T-helper 1 cell treated with Interleukin-12 subunit alpha and Interleukin-12 subunit beta and Interleukin-4 antibody, amounts not matched to agents 30 μg/mL and 1 μg/mL, for 36 hours (primary cell): ENCODE results near the gene VCPKMT.

Experiments
- H3K27ac Mint-ChIP-seq: one replicate; pipeline ENCODE4 v1.8.0; 2021; ENCODE audit warnings: mild to moderate bottlenecking, mixed read lengths
- H3K27me3 Mint-ChIP-seq: one replicate; pipeline ENCODE4 v1.8.0; 2021; ENCODE audit warnings: low read depth, mixed read lengths
- H3K36me3 Mint-ChIP-seq: one replicate; pipeline ENCODE4 v1.8.0; 2021; ENCODE audit warnings: low read depth, mixed read lengths
- H3K4me1 Mint-ChIP-seq: one replicate; pipeline ENCODE4 v1.8.0; 2021; ENCODE audit warnings: low read depth, mixed read lengths
- H3K4me3 Mint-ChIP-seq: one replicate; pipeline ENCODE4 v1.8.0; 2021; ENCODE audit warnings: mild to moderate bottlenecking, moderate library complexity, mixed read lengths
- H3K9me3 Mint-ChIP-seq: one replicate; pipeline ENCODE4 v1.8.0; 2021; ENCODE audit warnings: mixed read lengths

The VCPKMT gene

DNA sequence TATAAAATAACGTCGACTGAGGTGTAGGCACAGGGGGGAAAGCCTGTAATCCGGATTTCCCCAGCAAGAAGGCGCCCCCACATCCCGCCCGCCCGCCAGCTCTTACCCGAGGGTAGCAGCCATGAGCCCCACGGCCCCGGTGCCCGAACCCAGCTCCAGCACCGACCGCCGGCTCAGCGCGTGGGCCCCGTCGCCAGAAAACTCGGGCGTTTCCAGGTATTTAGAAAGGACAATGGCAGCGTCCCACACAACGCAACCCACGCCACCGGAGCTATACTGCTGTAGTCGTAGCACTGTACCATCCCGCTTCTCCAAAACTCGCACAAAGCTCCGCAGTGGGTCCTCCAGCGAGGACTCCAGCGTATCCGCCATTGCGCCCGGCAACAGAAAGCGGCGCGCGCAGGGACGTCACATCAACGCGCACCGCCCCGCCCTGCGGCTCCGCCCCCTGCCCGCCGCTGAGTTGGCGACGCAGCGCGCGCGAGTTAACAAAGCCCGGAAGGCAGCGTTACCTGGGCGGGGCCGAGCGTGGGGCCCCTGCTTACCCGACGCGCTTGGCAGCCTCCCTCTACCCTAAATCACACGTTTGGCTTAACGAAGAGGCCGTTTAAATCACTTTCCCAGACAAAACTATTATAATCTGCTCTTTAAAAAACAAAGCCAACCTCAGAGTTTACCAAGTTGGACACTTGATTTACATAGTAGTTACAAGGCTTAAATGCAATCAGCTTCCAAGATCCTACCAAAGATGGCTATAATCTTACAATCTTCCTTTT, at the start of gene VCPKMT:
VCPKMT (minus strand) TSS at position 392 of the 776 bp plus-strand sequence; CDS start at position 372, 20 bp downstream.
- Mint-ChIP-seq H3K36me3 (peaks cover 31% of the 10 kb centered on the region), H3K4me1 (peaks cover 18% of the 10 kb centered on the region), H3K4me3 (peak within 1 kb of the TSS; percentile 96), H3K9me3 (no peaks in the 10 kb centered on the region), H3K27me3 (no peaks in the 10 kb centered on the region), H3K27ac (peak within 1 kb of the TSS; percentile 97)

DNA sequence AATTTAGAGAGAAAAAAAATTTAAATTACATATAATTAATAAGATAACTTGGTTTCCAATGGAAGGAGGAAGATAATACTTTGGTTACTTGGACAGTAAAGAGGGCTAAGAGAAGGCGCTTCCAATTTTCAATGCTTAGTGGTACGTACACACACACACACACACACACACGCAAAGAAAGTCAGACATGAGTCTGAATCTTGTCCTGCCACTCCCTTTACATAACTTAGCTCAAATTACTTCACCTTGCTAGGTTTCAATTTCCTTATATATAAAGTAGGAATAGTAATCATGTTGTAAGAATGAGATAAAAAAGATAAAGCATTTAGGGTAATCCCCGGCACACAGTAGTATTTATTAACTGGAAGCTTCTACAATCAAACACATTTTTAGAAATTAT, 39.7 kb upstream of the VCPKMT start:
- H3K4me1 Mint-ChIP-seq: no peaks in the 10 kb centered on the region
- no peak overlapping the region for H3K27ac Mint-ChIP-seq
- H3K36me3 Mint-ChIP-seq: peaks cover 14% of the 10 kb centered on the region
- no peaks in the 10 kb centered on the region for H3K9me3 Mint-ChIP-seq
- no peaks in the 10 kb centered on the region for H3K27me3 Mint-ChIP-seq
- no peak overlapping the region for H3K4me3 Mint-ChIP-seq

DNA sequence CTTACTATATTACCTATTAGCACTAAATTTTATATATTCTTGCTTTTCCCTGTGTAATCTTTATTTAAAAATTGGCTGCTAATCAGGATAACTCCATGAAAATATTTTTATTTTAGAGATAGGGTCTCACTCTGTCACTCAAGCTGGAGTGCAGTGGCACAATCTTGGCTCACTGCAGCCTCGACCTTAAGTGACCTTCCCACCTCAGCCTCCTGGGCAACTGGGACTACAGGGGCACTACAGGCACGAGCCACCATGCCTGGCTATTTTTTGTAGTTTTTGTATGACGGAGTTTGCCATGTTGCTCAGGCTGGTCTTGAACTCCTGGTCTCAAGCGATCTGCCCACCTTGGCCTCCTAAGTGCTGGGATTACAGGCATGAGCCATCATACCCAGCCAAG, 32.4 kb upstream of the VCPKMT start:
- Mint-ChIP-seq H3K27ac (no peak overlapping the region), H3K4me3 (no peak overlapping the region), H3K27me3 (no peaks in the 10 kb centered on the region), H3K9me3 (no peaks in the 10 kb centered on the region), H3K36me3 (peaks cover 17% of the 10 kb centered on the region), H3K4me1 (no peaks in the 10 kb centered on the region)

DNA sequence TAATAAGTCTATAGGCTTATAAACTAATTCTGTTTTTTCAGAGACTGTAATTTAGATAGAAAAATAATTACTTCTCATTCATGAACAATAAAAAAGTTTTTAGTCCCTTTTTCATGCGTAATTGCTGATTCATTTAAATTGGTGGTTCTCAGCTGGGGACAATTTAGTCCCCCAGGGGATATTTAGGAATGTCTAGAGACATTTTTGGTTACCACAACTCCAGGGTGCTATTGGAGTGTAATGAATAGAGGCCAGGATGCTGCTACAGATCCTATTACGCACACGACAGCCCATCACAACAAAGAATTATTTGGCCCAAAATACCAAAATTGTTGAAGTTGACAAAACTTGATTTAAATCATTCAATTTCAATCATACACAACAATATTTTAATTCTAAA, 22.8 kb upstream of the VCPKMT start:
- Mint-ChIP-seq H3K9me3 (no peaks in the 10 kb centered on the region), H3K27me3 (no peaks in the 10 kb centered on the region), H3K4me1 (no peaks in the 10 kb centered on the region), H3K4me3 (no peak overlapping the region), H3K36me3 (peaks cover 2% of the 10 kb centered on the region), H3K27ac (no peak overlapping the region)

DNA sequence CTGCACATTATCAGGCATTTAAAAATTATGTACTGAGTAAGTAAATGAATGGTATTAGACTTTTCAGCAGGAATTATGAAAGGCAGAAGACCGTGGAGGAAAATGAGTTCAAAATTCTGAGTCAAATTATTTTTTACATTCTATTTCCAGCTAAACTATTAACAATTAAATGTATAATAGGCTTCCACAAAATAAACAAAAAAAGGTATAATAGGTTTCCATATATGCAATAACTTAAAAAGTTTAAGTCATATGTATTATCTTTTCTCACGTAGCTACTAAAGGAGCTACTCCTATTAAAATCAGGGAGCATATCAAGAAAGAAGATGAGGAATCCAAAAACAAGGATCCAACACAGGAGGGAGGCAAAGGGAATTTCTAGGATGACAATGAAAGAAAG, 11.4 kb upstream of the VCPKMT start:
- Mint-ChIP-seq H3K4me1 (peaks cover 8% of the 10 kb centered on the region), H3K27ac (no peak overlapping the region)

DNA sequence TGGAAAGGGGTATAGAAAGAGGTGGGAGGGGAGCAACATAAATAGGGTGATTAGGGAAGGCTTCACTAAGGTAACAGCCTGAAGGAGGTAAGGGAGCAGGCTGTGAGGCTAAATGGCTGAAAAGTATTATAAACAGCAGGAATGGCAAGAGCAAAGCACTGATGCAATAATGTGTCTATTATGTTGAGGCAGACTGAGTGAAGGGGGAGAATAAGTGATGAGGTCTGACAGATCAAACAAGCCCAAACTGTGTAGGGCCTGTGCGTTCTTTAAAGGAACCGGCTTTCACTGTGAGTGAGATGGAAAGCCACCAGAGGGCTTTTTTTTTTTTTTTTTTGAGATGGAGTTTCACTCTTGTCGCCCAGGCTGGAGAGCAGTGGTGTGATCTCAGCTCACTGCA, 6.7 kb upstream of the VCPKMT start:
- Mint-ChIP-seq H3K4me1 (peaks cover 9% of the 10 kb centered on the region), H3K36me3 (peaks cover 24% of the 10 kb centered on the region), H3K9me3 (no peaks in the 10 kb centered on the region), H3K27ac (no peak overlapping the region), H3K27me3 (no peaks in the 10 kb centered on the region), H3K4me3 (no peak overlapping the region)

More for the DNA sequence above, 11.4 kb upstream of the VCPKMT start:
- no peaks in the 10 kb centered on the region for H3K27me3 Mint-ChIP-seq
- peaks cover 29% of the 10 kb centered on the region for H3K36me3 Mint-ChIP-seq
- H3K4me3 Mint-ChIP-seq: no peak overlapping the region
- H3K9me3 Mint-ChIP-seq: no peaks in the 10 kb centered on the region

DNA sequence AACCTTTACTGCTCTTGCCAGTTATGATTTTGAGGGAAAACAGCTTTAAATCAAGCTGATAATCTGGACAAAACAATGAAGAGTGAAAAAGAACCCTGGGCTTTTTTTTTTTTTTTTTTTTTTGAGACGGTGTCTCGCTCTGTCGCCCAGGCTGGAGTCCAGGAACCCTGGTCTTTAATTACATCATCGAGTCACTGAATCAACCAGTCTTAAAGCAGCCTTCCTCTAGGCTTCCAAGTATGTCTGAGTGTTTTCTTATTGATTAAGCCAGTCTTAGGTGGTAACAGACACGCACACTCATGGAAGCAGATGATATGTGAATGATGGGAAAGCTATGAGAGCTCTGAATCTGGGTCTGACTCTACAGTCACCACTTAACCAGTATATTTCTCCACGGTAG, 5.9 kb upstream of the VCPKMT start:
- H3K9me3 Mint-ChIP-seq: no peaks in the 10 kb centered on the region
- peaks cover 23% of the 10 kb centered on the region for H3K36me3 Mint-ChIP-seq
- no peaks in the 10 kb centered on the region for H3K27me3 Mint-ChIP-seq
- no peak overlapping the region for H3K4me3 Mint-ChIP-seq
- H3K27ac Mint-ChIP-seq: no peak overlapping the region
- H3K4me1 Mint-ChIP-seq: peaks cover 9% of the 10 kb centered on the region

DNA sequence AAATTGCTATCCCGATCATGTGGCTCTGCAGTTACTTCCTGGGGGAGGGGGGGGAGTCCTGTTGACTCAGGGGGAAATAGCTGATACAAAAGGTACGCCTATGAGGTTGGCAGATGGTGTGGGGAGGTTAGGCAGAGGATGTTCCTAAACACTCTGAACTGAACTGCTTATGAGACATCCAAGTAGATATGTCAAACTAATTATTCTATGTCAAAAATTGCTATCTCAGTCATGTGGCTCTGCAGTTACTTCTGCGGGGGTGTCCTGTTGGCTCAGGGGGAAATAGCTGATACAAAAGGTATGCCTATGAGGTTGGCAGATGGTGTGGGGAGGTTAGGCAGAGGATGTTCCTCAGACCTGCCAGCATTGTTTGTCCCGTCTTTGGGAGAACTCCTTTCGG, 5.1 kb upstream of the VCPKMT start:
- Mint-ChIP-seq H3K4me1 (peaks cover 15% of the 10 kb centered on the region), H3K27me3 (no peaks in the 10 kb centered on the region), H3K27ac (no peak overlapping the region), H3K4me3 (no peak overlapping the region), H3K36me3 (peaks cover 22% of the 10 kb centered on the region), H3K9me3 (no peaks in the 10 kb centered on the region)

DNA sequence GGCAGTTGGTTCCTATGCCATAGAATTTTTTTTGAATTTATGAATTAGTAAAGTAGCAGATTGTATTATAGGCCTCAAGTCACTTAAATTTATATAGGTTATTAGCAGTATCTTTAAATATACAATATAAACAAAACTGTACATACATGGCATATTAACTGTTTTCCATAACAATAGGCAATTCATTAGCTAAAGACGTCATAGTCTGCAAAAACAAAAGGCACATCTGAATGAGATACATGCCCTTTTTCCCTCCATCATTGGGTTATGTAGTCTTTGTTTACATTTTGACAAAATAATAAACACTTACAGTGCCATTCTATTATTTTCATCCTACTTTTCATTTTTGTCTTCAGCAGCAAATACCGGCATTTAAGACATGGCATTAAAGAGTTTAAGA, 1.1 kb upstream of the VCPKMT start:
- H3K27me3 Mint-ChIP-seq: no peaks in the 10 kb centered on the region
- H3K36me3 Mint-ChIP-seq: peaks cover 25% of the 10 kb centered on the region
- H3K4me3 Mint-ChIP-seq: no peak overlapping the region
- no peak overlapping the region for H3K27ac Mint-ChIP-seq
- H3K9me3 Mint-ChIP-seq: no peaks in the 10 kb centered on the region
- peaks cover 17% of the 10 kb centered on the region for H3K4me1 Mint-ChIP-seq

DNA sequence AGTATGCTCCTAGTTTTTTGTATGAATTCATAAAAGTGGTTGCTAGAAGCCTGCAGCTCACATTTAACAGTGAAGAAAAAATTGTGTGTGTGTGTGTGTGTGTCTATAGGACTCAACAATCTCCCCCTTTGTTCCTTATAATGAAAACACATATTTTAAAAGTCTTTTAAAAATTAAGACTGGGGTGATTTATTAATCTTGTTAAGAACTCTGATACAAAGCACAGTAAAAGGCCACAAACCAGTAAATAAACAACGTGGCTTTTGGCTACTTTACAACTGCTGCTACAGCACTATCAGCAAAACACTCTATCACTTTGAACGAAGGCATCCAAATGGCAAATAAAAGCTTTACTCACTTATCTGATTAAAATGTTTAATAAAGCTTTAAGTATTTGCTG, 594 bp upstream of the VCPKMT start:
- no peaks in the 10 kb centered on the region for H3K27me3 Mint-ChIP-seq
- peak overlapping the region; percentile 96 for H3K4me3 Mint-ChIP-seq
- H3K36me3 Mint-ChIP-seq: peaks cover 26% of the 10 kb centered on the region
- no peaks in the 10 kb centered on the region for H3K9me3 Mint-ChIP-seq
- H3K27ac Mint-ChIP-seq: peak overlapping the region; percentile 97
- H3K4me1 Mint-ChIP-seq: peaks cover 17% of the 10 kb centered on the region

DNA sequence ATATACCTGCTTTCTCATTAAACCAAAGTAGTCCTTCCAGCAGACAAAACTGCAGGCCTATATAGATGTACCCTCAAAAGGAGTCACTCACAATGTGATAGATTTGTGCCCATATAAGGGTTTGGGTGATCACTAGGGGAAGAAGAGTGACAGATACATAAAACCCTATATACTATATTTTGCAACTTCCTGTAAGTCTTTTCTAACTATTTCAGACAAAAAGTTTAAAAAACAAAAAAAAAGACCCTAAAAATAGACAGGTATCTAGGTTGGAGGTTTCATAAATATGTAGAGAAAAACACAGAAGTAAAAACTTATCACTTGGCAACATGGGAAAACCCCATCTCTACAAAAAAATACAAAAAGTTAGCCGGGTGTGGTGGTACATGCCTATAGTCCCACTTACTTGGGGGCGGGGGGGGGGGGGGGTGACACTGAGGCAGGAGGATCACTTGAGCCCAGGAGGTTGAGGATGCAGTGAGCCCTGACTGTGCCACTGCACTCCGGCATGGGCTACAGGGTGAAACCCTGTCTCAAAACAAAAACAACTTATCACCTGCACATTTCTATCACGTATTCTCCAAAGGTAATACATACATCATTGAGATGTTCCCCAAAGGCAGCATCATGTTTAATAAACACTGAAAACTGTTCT, 2.9 kb downstream of the VCPKMT start:
- H3K27ac Mint-ChIP-seq: peak overlapping the region; percentile 55
- H3K4me3 Mint-ChIP-seq: peak overlapping the region; percentile 50
- peaks cover 39% of the 10 kb centered on the region for H3K36me3 Mint-ChIP-seq
- peaks cover 20% of the 10 kb centered on the region for H3K4me1 Mint-ChIP-seq
- H3K27me3 Mint-ChIP-seq: no peaks in the 10 kb centered on the region
- no peaks in the 10 kb centered on the region for H3K9me3 Mint-ChIP-seq

DNA sequence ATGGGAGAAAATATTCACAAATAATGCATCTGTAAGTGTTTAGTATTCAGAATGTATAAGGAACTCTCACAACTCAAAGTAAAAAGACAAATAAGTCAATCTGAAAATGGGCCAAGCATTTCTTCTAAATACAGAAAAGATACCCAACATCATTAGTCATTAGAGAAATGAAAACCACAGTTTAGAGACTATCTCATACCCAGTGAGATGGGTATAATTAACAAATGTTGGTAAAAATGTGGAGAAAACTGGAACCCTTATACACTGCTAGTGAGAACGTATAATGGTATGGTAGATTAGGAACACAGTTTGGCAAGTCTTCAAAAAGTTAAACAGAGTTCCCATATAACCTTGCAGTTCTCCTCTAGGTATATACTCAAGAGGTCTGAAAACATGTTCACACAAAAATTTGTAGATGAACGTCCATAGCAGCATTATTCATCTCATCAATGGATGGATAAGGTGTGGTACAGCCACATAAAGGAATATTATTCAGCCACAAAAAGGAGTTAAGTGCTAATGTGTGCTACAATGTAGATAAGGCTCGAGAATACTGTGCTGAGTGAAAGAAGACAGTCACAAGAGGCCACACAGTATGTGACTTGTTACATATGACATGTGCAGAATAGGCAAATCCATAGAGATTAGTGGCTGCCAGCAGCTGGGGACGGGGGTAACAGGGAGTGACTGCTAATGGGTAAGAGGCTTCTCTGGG, 5.9 kb downstream of the VCPKMT start:
- no peak overlapping the region for H3K4me3 Mint-ChIP-seq
- no peaks in the 10 kb centered on the region for H3K9me3 Mint-ChIP-seq
- peaks cover 7% of the 10 kb centered on the region for H3K4me1 Mint-ChIP-seq
- H3K36me3 Mint-ChIP-seq: peaks cover 36% of the 10 kb centered on the region
- no peak overlapping the region for H3K27ac Mint-ChIP-seq
- H3K27me3 Mint-ChIP-seq: no peaks in the 10 kb centered on the region

DNA sequence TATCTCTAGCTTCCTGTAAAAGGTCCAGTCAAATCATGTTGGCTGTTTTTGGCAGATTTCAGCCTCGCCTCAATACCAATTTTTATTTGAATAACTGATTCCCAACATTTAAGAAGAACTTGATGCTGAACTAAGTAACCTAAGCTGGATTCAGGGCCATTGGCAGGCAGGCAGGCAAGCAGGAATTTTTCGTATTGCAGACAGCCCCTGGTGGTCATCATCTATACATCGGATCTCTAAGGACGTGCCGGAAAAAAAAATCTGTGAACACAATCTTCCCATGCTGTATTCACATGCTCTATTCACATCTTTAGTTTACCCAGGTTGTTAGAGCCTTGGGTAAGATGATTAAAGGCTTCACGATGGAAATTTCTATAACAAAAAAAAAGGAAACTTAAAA, 7.0 kb downstream of the VCPKMT start:
- Mint-ChIP-seq H3K36me3 (peaks cover 35% of the 10 kb centered on the region), H3K27me3 (no peaks in the 10 kb centered on the region), H3K4me1 (peaks cover 8% of the 10 kb centered on the region), H3K27ac (no peak overlapping the region), H3K9me3 (no peaks in the 10 kb centered on the region), H3K4me3 (no peak overlapping the region)

DNA sequence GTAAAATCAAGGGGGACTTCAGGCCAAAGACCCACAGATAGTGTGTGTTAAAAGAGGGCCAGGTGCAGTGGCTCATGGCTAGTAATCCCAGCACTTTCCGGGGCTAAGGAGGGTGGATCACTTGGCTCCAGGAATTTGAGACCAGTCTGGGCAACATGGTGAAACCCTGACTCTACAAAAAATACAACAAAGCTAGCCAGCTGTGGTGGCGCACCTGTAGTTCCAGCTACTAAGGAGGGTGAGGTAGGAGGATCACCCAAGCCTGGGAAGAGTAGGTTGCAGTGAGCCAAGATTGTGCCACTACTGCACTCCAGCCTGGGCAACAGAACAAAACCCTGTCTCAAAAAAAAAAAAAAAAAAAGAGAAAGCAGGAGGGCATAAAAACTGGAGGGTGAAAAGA, 8.5 kb downstream of the VCPKMT start:
- Mint-ChIP-seq H3K36me3 (peaks cover 30% of the 10 kb centered on the region), H3K4me3 (no peak overlapping the region), H3K9me3 (no peaks in the 10 kb centered on the region), H3K4me1 (peaks cover 13% of the 10 kb centered on the region), H3K27ac (peak overlapping the region; percentile 26), H3K27me3 (no peaks in the 10 kb centered on the region)

DNA sequence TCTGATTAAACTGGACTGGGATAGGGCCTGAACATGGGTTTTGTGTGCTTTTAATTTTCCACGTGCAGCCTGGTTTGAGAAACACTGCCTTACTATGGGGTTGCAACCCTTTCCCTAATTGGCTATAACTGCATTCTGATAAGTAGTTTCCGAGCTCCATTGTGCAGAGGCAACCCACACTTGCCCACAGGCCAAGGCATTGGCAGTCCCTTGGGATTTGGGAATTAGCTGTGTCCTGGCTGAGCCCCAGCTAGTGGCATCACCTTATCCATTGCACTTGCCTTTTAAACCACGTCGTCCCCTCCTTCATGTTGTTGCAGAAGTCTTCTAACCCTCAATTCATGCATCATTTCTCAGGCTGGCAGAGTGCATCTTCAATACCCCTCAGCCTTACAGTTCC, 10.2 kb downstream of the VCPKMT start:
- H3K27ac Mint-ChIP-seq: no peak overlapping the region
- H3K9me3 Mint-ChIP-seq: no peaks in the 10 kb centered on the region
- no peak overlapping the region for H3K4me3 Mint-ChIP-seq
- H3K36me3 Mint-ChIP-seq: peaks cover 24% of the 10 kb centered on the region
- H3K4me1 Mint-ChIP-seq: peaks cover 12% of the 10 kb centered on the region
- H3K27me3 Mint-ChIP-seq: no peaks in the 10 kb centered on the region
